GM12878 (cell line): ENCODE results near the gene MPZL3.

ENCODE experiments used
- ASH2L ChIP-seq: fragments of 300-600, 200-600 bp; sonication (generic); IDR thresholded peaks from 2 replicates; pipeline ENCODE4 v1.6.1; 2017; ENCODE audit warnings: low read depth, mild to moderate bottlenecking, borderline replicate concordance
- BCLAF1 ChIP-seq: fragments of 450-650 bp; IDR thresholded peaks from 2 replicates; pipeline ENCODE4 v1.6.1; 2017; ENCODE audit warnings: antibody characterized with exemption, mild to moderate bottlenecking, moderate library complexity
- CREB1 ChIP-seq: IDR thresholded peaks from 2 replicates; pipeline ENCODE4 v1.6.1; 2012; ENCODE audit warnings: low read depth, mild to moderate bottlenecking, inconsistent platforms
- SP1 ChIP-seq: IDR thresholded peaks from one replicate; pipeline ENCODE4 v1.6.1; 2011; ENCODE audit warnings: low read depth, low read length
- TCF12 ChIP-seq: IDR thresholded peaks from 2 replicates; pipeline ENCODE4 v1.6.1; 2011; ENCODE audit warnings: low read depth, mild to moderate bottlenecking, low read length
- TF ChIP-seq, protein P1 (sequence below), 3 experiments: IDR thresholded peaks in 2 of 3; conservative IDR thresholded peaks in 1 of 3; 2 replicates each; pipeline ENCODE4 v1.5.1; 2011; ENCODE audit warnings: low read depth in 3 of 3, low read length in 3 of 3, mild to moderate bottlenecking in 3 of 3, control low read depth in 2 of 3, moderate library complexity in 2 of 3, inconsistent platforms in 1 of 3, mixed read lengths in 1 of 3; ENCODE audit not compliant: control insufficient read depth in 2 of 3, insufficient read depth in 1 of 3; ENCODE audit errors: extremely low read depth in 1 of 3

GRCh38 chr11:118221419-118221818 is 30.7 kb downstream of the MPZL3 start:
- TF ChIP-seq SP1, result no peak
- TF ChIP-seq, protein P1, sequence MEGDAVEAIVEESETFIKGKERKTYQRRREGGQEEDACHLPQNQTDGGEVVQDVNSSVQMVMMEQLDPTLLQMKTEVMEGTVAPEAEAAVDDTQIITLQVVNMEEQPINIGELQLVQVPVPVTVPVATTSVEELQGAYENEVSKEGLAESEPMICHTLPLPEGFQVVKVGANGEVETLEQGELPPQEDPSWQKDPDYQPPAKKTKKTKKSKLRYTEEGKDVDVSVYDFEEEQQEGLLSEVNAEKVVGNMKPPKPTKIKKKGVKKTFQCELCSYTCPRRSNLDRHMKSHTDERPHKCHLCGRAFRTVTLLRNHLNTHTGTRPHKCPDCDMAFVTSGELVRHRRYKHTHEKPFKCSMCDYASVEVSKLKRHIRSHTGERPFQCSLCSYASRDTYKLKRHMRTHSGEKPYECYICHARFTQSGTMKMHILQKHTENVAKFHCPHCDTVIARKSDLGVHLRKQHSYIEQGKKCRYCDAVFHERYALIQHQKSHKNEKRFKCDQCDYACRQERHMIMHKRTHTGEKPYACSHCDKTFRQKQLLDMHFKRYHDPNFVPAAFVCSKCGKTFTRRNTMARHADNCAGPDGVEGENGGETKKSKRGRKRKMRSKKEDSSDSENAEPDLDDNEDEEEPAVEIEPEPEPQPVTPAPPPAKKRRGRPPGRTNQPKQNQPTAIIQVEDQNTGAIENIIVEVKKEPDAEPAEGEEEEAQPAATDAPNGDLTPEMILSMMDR (IDR thresholded peaks at IDR 0.05 in 2 of 3, conservative IDR thresholded peaks at IDR 0.05 in 1 of 3; ENCODE audit: control insufficient read depth in 2 of 3, extremely low read depth in 1 of 3, insufficient read depth in 1 of 3, low read depth in 3 of 3, low read length in 3 of 3), result no peak
- TF ChIP-seq ASH2L, result no peak
- TF ChIP-seq TCF12, result no peak
- TF ChIP-seq BCLAF1, result no peak
- TF ChIP-seq CREB1, result no peak
